GM20431 (cell line): ENCODE results near the gene PACSIN1.
"Not testable (repeated sequence)": the region's sequence is repeated elsewhere in the genome, so short reads cannot be mapped to it uniquely, and the experiment has no call there.

Experiments used
- in situ Hi-C: fragments of 300-500 bp; cut with MseI, MboI; formaldehyde crosslinking; loops from one replicate; pipeline ENCODE4 v1.15.0; 2020; ENCODE audit warnings: low sequenced_read_pairs; ENCODE audit not compliant: unreplicated experiment

PACSIN1 gene

GRCh38 chr6:34457742-34458735, 7.8 kb upstream of the PACSIN1 start:
- in situ Hi-C loops, result no loop called here

- in situ Hi-C loops, result no loop called here
Observed at GRCh38 chr6:34459899-34460593, 5.8 kb upstream of the PACSIN1 start.

GRCh38 chr6:34460796-34461507, 4.9 kb upstream of the PACSIN1 start:
- in situ Hi-C loops, result no loop called here

- in situ Hi-C loops, result no loop called here
Observed at GRCh38 chr6:34462010-34462409, 3.9 kb upstream of the PACSIN1 start.

GRCh38 chr6:34462551-34462971, 3.3 kb upstream of the PACSIN1 start:
- in situ Hi-C loops, result no loop called here

- in situ Hi-C loops, result no loop called here
Observed at GRCh38 chr6:34463299-34463698, 2.6 kb upstream of the PACSIN1 start.

- in situ Hi-C loops, result no loop called here
Observed at GRCh38 chr6:34463849-34464248, 2.0 kb upstream of the PACSIN1 start.

- in situ Hi-C loops, result no loop called here
Observed at GRCh38 chr6:34466242-34467185, 638 bp downstream of the PACSIN1 start.

GRCh38 chr6:34468378-34468892, 2.6 kb downstream of the PACSIN1 start:
- in situ Hi-C loops, result no loop called here

GRCh38 chr6:34469499-34469898, 3.6 kb downstream of the PACSIN1 start:
- in situ Hi-C loops, result no loop called here

GRCh38 chr6:34472425-34472824, 6.5 kb downstream of the PACSIN1 start:
- in situ Hi-C loops, result no loop called here

GRCh38 chr6:34473967-34474366, 8.1 kb downstream of the PACSIN1 start:
- in situ Hi-C loops, result no loop called here

- in situ Hi-C loops, result no loop called here
Observed at GRCh38 chr6:34474754-34475153, 8.9 kb downstream of the PACSIN1 start.

- in situ Hi-C loops, result no loop called here
Observed at GRCh38 chr6:34475238-34475682, 9.4 kb downstream of the PACSIN1 start.

- in situ Hi-C loops, result no loop called here
Observed at GRCh38 chr6:34475767-34476328, 10.0 kb downstream of the PACSIN1 start.

- in situ Hi-C loops, result no loop called here
Observed at GRCh38 chr6:34476447-34476846, 10.6 kb downstream of the PACSIN1 start.

GRCh38 chr6:34476921-34477320, 11.0 kb downstream of the PACSIN1 start:
- in situ Hi-C loops, result no loop called here

GRCh38 chr6:34478796-34479195, 12.9 kb downstream of the PACSIN1 start:
- in situ Hi-C loops, result no loop called here

- in situ Hi-C loops, result not testable (repeated sequence)
Observed at GRCh38 chr6:34483781-34484180, 17.9 kb downstream of the PACSIN1 start.
